ENCODE results near the gene BTG4. TPM values are rescaled to one million over a fixed set of nuclear protein-coding genes. Genes with fewer than 3 reads are reported as not detected.

The BTG4 gene
- total RNA-seq, 3 donors from 2014 or later: not detected

GRCh38 chr11:111549869-111550203 is 37.6 kb upstream of the BTG4 start:
- no peak for DNase-seq (ENCODE audit: low spot score in 2 of 2)
- H3K27me3 ChIP-seq: no peaks in the 10 kb centered on the region
- TF ChIP-seq POLR2AphosphoS5 (IDR thresholded peaks at IDR 0.05) (no peak), POLR2A (IDR thresholded peaks at IDR 0.05) (no peak), CTCF (IDR thresholded peaks at IDR 0.05) (no peak)
- H3K27ac ChIP-seq: no peak overlapping the region
- no peaks in the 10 kb centered on the region for H3K9me3 ChIP-seq
- intact Hi-C loops (cut with DNase I; ENCODE audit: low total_unique reads): no loop called here
- no peaks in the 10 kb centered on the region for H3K36me3 ChIP-seq
- H3K4me1 ChIP-seq: no peaks in the 10 kb centered on the region
- no peak overlapping the region for H3K4me3 ChIP-seq

GRCh38 chr11:111549196-111549868 is 37.1 kb upstream of the BTG4 start:
- Histone ChIP-seq H3K9me3 (no peaks in the 10 kb centered on the region), H3K4me1 (no peaks in the 10 kb centered on the region), H3K4me3 (no peak overlapping the region), H3K27me3 (no peaks in the 10 kb centered on the region), H3K36me3 (no peaks in the 10 kb centered on the region), H3K27ac (no peak overlapping the region)
- intact Hi-C loops (cut with DNase I; ENCODE audit: low total_unique reads): no loop called here
- TF ChIP-seq POLR2A (IDR thresholded peaks at IDR 0.05): no peak
- no peak for TF ChIP-seq POLR2AphosphoS5 (IDR thresholded peaks at IDR 0.05)
- no peak for TF ChIP-seq CTCF (IDR thresholded peaks at IDR 0.05)
- no peak for DNase-seq (ENCODE audit: low spot score in 2 of 2)

GRCh38 chr11:111548525-111548924 is 36.3 kb upstream of the BTG4 start:
- DNase-seq (ENCODE audit: low spot score in 2 of 2): no peak
- TF ChIP-seq CTCF (IDR thresholded peaks at IDR 0.05) (no peak), POLR2A (IDR thresholded peaks at IDR 0.05) (no peak)
- Histone ChIP-seq H3K27ac (no peak overlapping the region), H3K4me3 (no peak overlapping the region), H3K4me1 (no peaks in the 10 kb centered on the region), H3K27me3 (no peaks in the 10 kb centered on the region), H3K9me3 (no peaks in the 10 kb centered on the region), H3K36me3 (no peaks in the 10 kb centered on the region)
- intact Hi-C loops (cut with DNase I; ENCODE audit: low total_unique reads): no loop called here

- Histone ChIP-seq H3K36me3 (no peaks in the 10 kb centered on the region), H3K4me3 (no peak overlapping the region), H3K4me1 (no peaks in the 10 kb centered on the region), H3K27me3 (peaks cover 0 to 3% of the 10 kb centered on the region in 2 donors), H3K27ac (peak overlapping the region in 1 of 2 donors; percentile 90), H3K9me3 (no peaks in the 10 kb centered on the region)
- intact Hi-C loops (cut with DNase I; ENCODE audit: low total_unique reads): no loop called here
- DNase-seq (ENCODE audit: low spot score in 2 of 2): no peak
- TF ChIP-seq CTCF (IDR thresholded peaks at IDR 0.05) (no peak), POLR2A (IDR thresholded peaks at IDR 0.05) (no peak), POLR2AphosphoS5 (IDR thresholded peaks at IDR 0.05) (no peak)
These were observed 30.6 kb upstream of the BTG4 start for GRCh38 chr11:111542606-111543275.

- peak overlapping the region; percentile 51 to 91 (median 67) for H3K4me3 ChIP-seq
- DNase-seq (ENCODE audit: low spot score in 2 of 2): peak; percentile 50 to 57
- no peaks in the 10 kb centered on the region for H3K4me1 ChIP-seq
- H3K27ac ChIP-seq: peak overlapping the region; percentile 77 to 90
- no peaks in the 10 kb centered on the region for H3K9me3 ChIP-seq
- peaks cover 0 to 3% of the 10 kb centered on the region in 2 donors for H3K27me3 ChIP-seq
- TF ChIP-seq POLR2A (IDR thresholded peaks at IDR 0.05) (no peak), POLR2AphosphoS5 (IDR thresholded peaks at IDR 0.05) (no peak), CTCF (IDR thresholded peaks at IDR 0.05) (no peak)
- intact Hi-C loops (cut with DNase I; ENCODE audit: low total_unique reads): no loop called here
- no peaks in the 10 kb centered on the region for H3K36me3 ChIP-seq
These were observed 29.3 kb upstream of the BTG4 start for GRCh38 chr11:111541254-111542061.
